Skeletal muscle tissue (tissue), 4 donors: ENCODE measurements around the gene HCN4. TPM values are rescaled to one million over a fixed set of nuclear protein-coding genes. Genes with fewer than 3 reads are reported as not detected.

Experiments used
- H3K27ac ChIP-seq: one replicate; pipeline ENCODE4 v1.7.0; 2013; ENCODE audit warnings: mild to moderate bottlenecking, low read depth, low read length, inconsistent platforms
- H3K27me3 ChIP-seq, 3 donors: one replicate each; pipeline ENCODE4 v1.7.0; 2013; ENCODE audit warnings: low read length in 3 of 3; ENCODE audit not compliant: control insufficient read depth in 3 of 3, insufficient read depth in 3 of 3
- H3K36me3 ChIP-seq, 3 donors: one replicate each; pipeline ENCODE4 v1.7.0; 2013; ENCODE audit warnings: low read length in 3 of 3; ENCODE audit not compliant: control insufficient read depth in 3 of 3, insufficient read depth in 3 of 3
- H3K4me1 ChIP-seq, 3 donors: one replicate each; pipeline ENCODE4 v1.7.0; 2013; ENCODE audit warnings: low read length in 3 of 3, mild to moderate bottlenecking in 3 of 3; ENCODE audit not compliant: control insufficient read depth in 3 of 3, insufficient read depth in 3 of 3
- H3K4me3 ChIP-seq, 3 donors: one replicate each; pipeline ENCODE4 v1.7.0; 2013; ENCODE audit warnings: low read length in 3 of 3
- H3K9ac ChIP-seq, 3 donors: one replicate each; pipeline ENCODE4 v1.7.0; 2013; ENCODE audit warnings: low read length in 3 of 3, mild to moderate bottlenecking in 3 of 3, moderate library complexity in 2 of 3, low read depth in 1 of 3
- H3K9me3 ChIP-seq, 3 donors: one replicate each; pipeline ENCODE4 v1.7.0; 2013; ENCODE audit warnings: low read length in 3 of 3; ENCODE audit not compliant: control insufficient read depth in 3 of 3
- total RNA-seq: library from RNA; depleted of rRNA; stranded (reverse); fragments of >200 nt; gene quantifications from one replicate; pipeline ENCODE4 v1.2.3, GENCODE V29; 2014
- donor health status: Osteomylitis.

The HCN4 gene
- total RNA-seq, 1 donor from 2014 or later = under 0.01 TPM

- H3K27ac ChIP-seq = no peak overlapping the region
- H3K27me3 ChIP-seq = no peaks in the 10 kb centered on the region
- H3K4me3 ChIP-seq = no peak overlapping the region
- H3K9ac ChIP-seq = no peak overlapping the region
- H3K9me3 ChIP-seq = no peaks in the 10 kb centered on the region
- peaks cover 28 to 62% (median 33%) of the 10 kb centered on the region in 3 donors for H3K36me3 ChIP-seq
- peaks cover 0 to 5% (median 4%) of the 10 kb centered on the region in 3 donors for H3K4me1 ChIP-seq
Measured at GRCh38 chr15:73286311-73286710, 82.4 kb downstream of the HCN4 start.

GRCh38 chr15:73284090-73284716 lies 84.6 kb downstream of the HCN4 start:
- H3K9me3 ChIP-seq = no peaks in the 10 kb centered on the region
- H3K9ac ChIP-seq = no peak overlapping the region
- no peak overlapping the region for H3K27ac ChIP-seq
- peaks cover 0 to 5% (median 4%) of the 10 kb centered on the region in 3 donors for H3K4me1 ChIP-seq
- no peaks in the 10 kb centered on the region for H3K27me3 ChIP-seq
- H3K36me3 ChIP-seq = peaks cover 27 to 48% (median 29%) of the 10 kb centered on the region in 3 donors
- no peak overlapping the region for H3K4me3 ChIP-seq

GRCh38 chr15:73283366-73283962 lies 85.3 kb downstream of the HCN4 start:
- no peak overlapping the region for H3K9ac ChIP-seq
- H3K27ac ChIP-seq = no peak overlapping the region
- H3K36me3 ChIP-seq = peaks cover 21 to 44% (median 23%) of the 10 kb centered on the region in 3 donors

GRCh38 chr15:73282567-73283365 lies 86.0 kb downstream of the HCN4 start:
- peaks cover 0 to 5% (median 4%) of the 10 kb centered on the region in 3 donors for H3K4me1 ChIP-seq
- no peaks in the 10 kb centered on the region for H3K9me3 ChIP-seq
- no peak overlapping the region for H3K4me3 ChIP-seq
- no peaks in the 10 kb centered on the region for H3K27me3 ChIP-seq
- H3K9ac ChIP-seq = no peak overlapping the region
- no peak overlapping the region for H3K27ac ChIP-seq
- H3K36me3 ChIP-seq = peaks cover 21 to 40% (median 24%) of the 10 kb centered on the region in 3 donors

More at GRCh38 chr15:73283366-73283962, 85.3 kb downstream of the HCN4 start:
- Histone ChIP-seq H3K27me3 (no peaks in the 10 kb centered on the region), H3K4me1 (peaks cover 0 to 5% (median 4%) of the 10 kb centered on the region in 3 donors), H3K9me3 (no peaks in the 10 kb centered on the region), H3K4me3 (no peak overlapping the region)

GRCh38 chr15:73275862-73276261 lies 92.9 kb downstream of the HCN4 start:
- Histone ChIP-seq H3K4me1 (peaks cover 0 to 3% (median 0%) of the 10 kb centered on the region in 3 donors), H3K4me3 (no peak overlapping the region), H3K9ac (no peak overlapping the region), H3K9me3 (no peaks in the 10 kb centered on the region), H3K27me3 (no peaks in the 10 kb centered on the region), H3K36me3 (peaks cover 8 to 10% (median 10%) of the 10 kb centered on the region in 3 donors), H3K27ac (no peak overlapping the region)

- H3K36me3 ChIP-seq = peaks cover 7 to 17% (median 16%) of the 10 kb centered on the region in 3 donors
- H3K9ac ChIP-seq = peak overlapping the region in 1 of 3 donors; percentile 10
- peaks cover 0 to 3% (median 0%) of the 10 kb centered on the region in 3 donors for H3K4me1 ChIP-seq
- H3K27me3 ChIP-seq = no peaks in the 10 kb centered on the region
- H3K27ac ChIP-seq = no peak overlapping the region
- H3K4me3 ChIP-seq = no peak overlapping the region
- H3K9me3 ChIP-seq = no peaks in the 10 kb centered on the region
Measured at GRCh38 chr15:73273181-73274002, 95.4 kb downstream of the HCN4 start.

GRCh38 chr15:73270366-73271097 lies 98.2 kb downstream of the HCN4 start:
- Histone ChIP-seq H3K4me1 (peaks cover 0 to 3% (median 0%) of the 10 kb centered on the region in 3 donors), H3K9ac (no peak overlapping the region), H3K9me3 (no peaks in the 10 kb centered on the region), H3K36me3 (peaks cover 10 to 24% (median 20%) of the 10 kb centered on the region in 3 donors), H3K27me3 (no peaks in the 10 kb centered on the region), H3K27ac (no peak overlapping the region), H3K4me3 (no peak overlapping the region)
